Tibial nerve (tissue), 3 donors: ENCODE measurements around the gene TAF1D.

Experiments
- CTCF ChIP-seq, 5 experiments: fragments of 200-600 bp in 3 of 5; fragments of 450-650 bp in 2 of 5; sonication (generic) in 3 of 5; IDR thresholded peaks; one replicate each; pipeline ENCODE4 v1.5.1; 2016 to 2019; ENCODE audit warnings: antibody characterized with exemption in 5 of 5, mild to moderate bottlenecking in 3 of 5, moderate library complexity in 2 of 5
- POLR2A ChIP-seq, 2 donors: fragments of 450-650 bp; IDR thresholded peaks; one replicate each; pipeline ENCODE4 v1.6.1; 2017; ENCODE audit warnings: antibody characterized with exemption in 2 of 2, mild to moderate bottlenecking in 2 of 2, moderate library complexity in 2 of 2

- no peak for TF ChIP-seq CTCF (IDR thresholded peaks at IDR 0.05)
- no peak for TF ChIP-seq POLR2A (IDR thresholded peaks at IDR 0.05)
Measured at GRCh38 chr11:93712678-93713077, 28.6 kb downstream of the TAF1D start.
